ENCODE measurements around the gene LACTBL1.

The LACTBL1 gene

GRCh38 chr1:22944346-22945055 lies 28.2 kb downstream of the LACTBL1 start:
- no peak for DNase-seq (ENCODE audit: low read depth, low spot score)

- DNase-seq (ENCODE audit: low read depth, low spot score): no peak
These were observed 31.4 kb downstream of the LACTBL1 start for GRCh38 chr1:22941257-22941656.

GRCh38 chr1:22936681-22937080 lies 36.0 kb downstream of the LACTBL1 start:
- no peak for DNase-seq (ENCODE audit: low read depth, low spot score)

- DNase-seq (ENCODE audit: low read depth, low spot score): no peak
These were observed 37.2 kb downstream of the LACTBL1 start for GRCh38 chr1:22935433-22935832.

- DNase-seq (ENCODE audit: low read depth, low spot score): no peak
These were observed 39.7 kb downstream of the LACTBL1 start for GRCh38 chr1:22932803-22933470.

GRCh38 chr1:22930240-22930912 lies 42.3 kb downstream of the LACTBL1 start:
- DNase-seq (ENCODE audit: low read depth, low spot score): peak; percentile 12

- no peak for DNase-seq (ENCODE audit: low read depth, low spot score)
These were observed 47.6 kb downstream of the LACTBL1 start for GRCh38 chr1:22925111-22925510.

- no peak for DNase-seq (ENCODE audit: low read depth, low spot score)
These were observed 50.0 kb downstream of the LACTBL1 start for GRCh38 chr1:22922640-22923039.

GRCh38 chr1:22921452-22922126 lies 51.1 kb downstream of the LACTBL1 start:
- DNase-seq (ENCODE audit: low read depth, low spot score): no peak

- no peak for DNase-seq (ENCODE audit: low read depth, low spot score)
These were observed 51.8 kb downstream of the LACTBL1 start for GRCh38 chr1:22920734-22921451.

GRCh38 chr1:22920026-22920733 lies 52.5 kb downstream of the LACTBL1 start:
- no peak for DNase-seq (ENCODE audit: low read depth, low spot score)

- no peak for DNase-seq (ENCODE audit: low read depth, low spot score)
These were observed 53.2 kb downstream of the LACTBL1 start for GRCh38 chr1:22919341-22920025.

GRCh38 chr1:22918644-22919043 lies 54.0 kb downstream of the LACTBL1 start:
- DNase-seq (ENCODE audit: low read depth, low spot score): no peak

GRCh38 chr1:22917989-22918388 lies 54.7 kb downstream of the LACTBL1 start:
- no peak for DNase-seq (ENCODE audit: low read depth, low spot score)

GRCh38 chr1:22916471-22916820 lies 56.2 kb downstream of the LACTBL1 start:
- no peak for DNase-seq (ENCODE audit: low read depth, low spot score)

- no peak for DNase-seq (ENCODE audit: low read depth, low spot score)
These were observed 56.7 kb downstream of the LACTBL1 start for GRCh38 chr1:22915816-22916470.

GRCh38 chr1:22915231-22915630 lies 57.4 kb downstream of the LACTBL1 start:
- DNase-seq (ENCODE audit: low read depth, low spot score): no peak

- no peak for DNase-seq (ENCODE audit: low read depth, low spot score)
These were observed 57.9 kb downstream of the LACTBL1 start for GRCh38 chr1:22914633-22915217.

GRCh38 chr1:22914156-22914555 lies 58.5 kb downstream of the LACTBL1 start:
- DNase-seq (ENCODE audit: low read depth, low spot score): no peak

Data from smooth muscle cell of the brain vasculature (primary cell).